GM21360 (cell line): ENCODE results near the gene CSNK1G1.

Experiments
- ATAC-seq: cut with Tn5 transposase; IDR thresholded peaks from one replicate; pipeline ENCODE4 v1.9.1; 2021; ENCODE audit warnings: mild to moderate bottlenecking, moderate library complexity; ENCODE audit not compliant: unreplicated experiment

CSNK1G1 gene

DNA sequence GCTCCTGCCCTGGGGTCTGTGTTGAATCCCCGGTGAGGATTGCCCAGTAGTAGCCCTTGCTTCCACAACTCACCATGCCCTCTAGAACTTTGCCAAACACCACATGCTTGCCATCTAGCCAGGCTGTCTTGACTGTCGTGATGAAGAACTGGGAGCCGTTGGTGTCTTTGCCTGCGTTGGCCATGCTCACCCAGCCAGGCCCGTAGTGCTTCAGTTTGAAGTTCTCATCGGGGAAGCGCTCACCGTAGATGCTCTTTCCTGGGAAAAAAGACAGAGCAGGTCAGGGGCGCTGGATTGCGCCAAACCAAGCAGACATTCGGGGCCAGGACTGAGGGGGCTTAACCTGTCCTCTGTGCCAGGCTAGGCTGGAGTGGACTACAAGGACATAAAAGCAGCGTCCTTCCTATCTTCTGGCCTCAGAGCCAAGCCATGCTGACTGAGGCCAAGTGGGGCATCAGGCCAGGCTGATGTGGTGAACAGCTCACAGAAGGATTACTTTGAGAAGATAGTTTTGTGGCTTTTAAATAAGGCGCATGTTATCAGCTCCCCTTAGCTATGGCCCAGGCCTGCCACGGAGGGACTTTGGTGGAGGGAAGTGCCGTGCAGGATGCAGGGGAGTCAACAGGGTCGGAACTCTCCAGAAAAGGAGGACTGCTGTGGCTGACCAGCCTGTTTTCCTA is 199.2 kb downstream of the CSNK1G1 start:
- ATAC-seq, result no peak

DNA sequence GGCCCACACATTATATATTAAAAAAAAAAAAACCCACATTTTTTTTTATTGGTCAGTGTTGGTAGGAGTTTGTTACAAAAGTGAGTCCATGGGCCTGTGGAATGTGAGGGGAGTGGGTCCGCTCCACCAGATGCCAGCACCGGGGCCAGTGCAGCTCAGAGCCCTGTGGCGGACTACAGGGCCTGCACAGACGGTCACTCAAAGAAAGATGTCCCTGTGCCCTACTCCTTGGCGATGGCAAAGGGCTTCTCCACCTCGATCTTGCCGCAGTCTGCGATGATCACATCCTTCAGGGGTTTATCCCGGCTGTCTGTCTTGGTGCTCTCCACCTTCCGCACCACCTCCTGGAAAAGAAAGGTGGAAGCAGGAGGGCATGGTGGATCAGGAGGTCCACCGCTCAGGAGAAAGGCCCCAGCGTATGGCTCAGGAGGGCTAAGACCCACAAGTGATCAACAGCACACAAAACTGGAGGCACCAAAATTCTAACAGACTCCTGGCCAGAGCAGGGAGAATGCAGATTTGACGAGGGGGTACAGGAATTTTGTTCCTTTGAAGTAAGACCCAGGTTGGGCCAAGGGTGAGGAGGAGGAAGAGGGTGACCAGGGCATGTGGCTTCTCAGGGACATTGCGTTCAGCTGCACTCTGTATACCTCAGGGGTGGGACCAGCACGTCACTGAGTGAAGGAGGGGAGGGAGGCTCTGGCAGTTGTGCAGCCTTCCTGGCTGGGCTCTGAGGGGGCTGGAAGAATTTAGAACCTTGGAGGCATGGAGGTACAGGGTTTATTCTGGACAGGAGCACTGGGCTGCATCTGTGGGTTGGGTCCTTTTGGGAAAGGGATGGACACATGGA is 199.9 kb downstream of the CSNK1G1 start:
- no peak for ATAC-seq

DNA sequence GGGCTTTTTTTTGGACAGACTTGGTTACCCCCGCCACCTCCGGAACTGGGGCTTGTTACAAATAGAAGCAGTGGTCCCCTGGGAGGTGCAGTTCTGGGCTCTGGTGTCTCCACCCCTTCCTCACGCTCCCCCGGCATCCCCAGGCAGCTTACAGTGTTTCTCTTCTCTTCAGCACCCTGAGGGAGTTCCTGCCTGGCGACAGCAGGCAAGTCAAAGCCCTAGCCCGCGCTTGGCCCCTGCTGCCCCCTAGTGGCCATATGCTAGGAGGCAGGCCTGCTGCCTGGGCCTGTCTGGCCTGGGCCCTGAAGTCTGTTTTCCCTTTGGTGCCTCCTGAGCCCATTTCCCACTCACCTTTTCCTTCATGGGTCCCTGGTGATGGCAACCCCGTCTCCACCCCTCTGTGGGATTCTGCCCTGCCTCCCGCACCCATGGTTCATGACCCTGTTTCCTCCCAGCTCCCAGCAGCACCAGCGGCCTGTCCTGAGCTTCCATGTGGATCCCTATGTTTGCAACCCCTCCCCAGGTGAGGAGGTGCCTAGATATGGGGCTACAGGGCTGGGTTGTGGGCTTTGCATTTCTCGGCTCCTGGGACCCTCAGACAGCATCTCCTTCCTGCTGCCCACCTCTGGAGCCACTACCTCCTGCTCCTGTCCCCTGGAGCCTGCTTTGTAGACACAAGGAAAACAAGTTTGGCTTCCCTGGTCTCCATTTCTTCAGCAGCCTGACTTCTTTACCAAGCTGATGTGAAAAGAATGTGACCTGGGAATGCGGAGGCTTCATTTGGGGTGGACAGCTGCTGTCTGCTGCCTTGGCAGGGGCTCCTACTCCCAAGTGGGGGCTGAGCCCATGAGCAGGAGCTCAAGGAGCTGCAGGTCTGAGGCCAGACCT is 202.2 kb downstream of the CSNK1G1 start:
- ATAC-seq, result peak; percentile 53

DNA sequence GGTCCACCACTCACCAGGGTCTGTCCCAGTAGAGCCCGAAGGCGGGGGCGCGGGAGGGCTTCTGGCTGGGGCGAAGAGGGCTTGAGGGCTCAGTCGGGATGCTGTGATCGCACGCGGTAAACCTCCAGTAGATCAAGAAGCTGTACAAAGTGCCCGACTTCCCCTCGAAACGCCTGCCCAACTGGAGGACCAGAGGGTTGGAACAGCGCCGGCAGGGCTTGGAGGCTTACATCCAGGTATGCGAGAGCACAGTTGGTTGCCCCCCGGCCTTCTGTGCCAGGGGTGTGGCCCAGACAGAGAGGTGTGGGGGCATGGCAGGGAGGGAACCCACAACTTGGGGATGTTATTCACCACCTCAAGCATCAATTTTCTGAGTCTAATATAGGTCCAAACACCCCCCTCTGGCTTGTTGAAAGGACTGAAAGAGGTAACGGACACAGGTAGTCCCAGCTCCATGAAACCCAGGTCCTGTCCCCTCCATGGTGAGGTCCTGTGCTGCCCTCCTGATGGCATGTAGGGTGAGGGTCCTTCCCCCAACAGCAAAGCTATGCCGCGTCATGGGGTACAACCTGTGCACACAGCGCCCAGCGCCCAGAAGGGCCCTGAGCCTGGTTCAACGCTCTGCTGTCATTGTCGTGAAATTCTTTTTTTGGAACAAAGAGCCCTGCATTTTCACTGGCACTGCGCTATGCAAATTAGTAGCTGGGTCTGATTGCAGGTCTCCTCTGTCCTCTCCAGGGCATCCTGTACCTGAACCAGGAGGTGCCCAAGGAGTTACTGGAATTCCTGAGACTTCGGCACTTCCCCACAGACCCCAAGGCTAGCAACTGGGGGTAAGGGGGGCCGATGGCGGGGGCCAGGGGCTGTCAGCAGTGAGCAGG is 203.2 kb downstream of the CSNK1G1 start:
- peak; percentile 9 for ATAC-seq

DNA sequence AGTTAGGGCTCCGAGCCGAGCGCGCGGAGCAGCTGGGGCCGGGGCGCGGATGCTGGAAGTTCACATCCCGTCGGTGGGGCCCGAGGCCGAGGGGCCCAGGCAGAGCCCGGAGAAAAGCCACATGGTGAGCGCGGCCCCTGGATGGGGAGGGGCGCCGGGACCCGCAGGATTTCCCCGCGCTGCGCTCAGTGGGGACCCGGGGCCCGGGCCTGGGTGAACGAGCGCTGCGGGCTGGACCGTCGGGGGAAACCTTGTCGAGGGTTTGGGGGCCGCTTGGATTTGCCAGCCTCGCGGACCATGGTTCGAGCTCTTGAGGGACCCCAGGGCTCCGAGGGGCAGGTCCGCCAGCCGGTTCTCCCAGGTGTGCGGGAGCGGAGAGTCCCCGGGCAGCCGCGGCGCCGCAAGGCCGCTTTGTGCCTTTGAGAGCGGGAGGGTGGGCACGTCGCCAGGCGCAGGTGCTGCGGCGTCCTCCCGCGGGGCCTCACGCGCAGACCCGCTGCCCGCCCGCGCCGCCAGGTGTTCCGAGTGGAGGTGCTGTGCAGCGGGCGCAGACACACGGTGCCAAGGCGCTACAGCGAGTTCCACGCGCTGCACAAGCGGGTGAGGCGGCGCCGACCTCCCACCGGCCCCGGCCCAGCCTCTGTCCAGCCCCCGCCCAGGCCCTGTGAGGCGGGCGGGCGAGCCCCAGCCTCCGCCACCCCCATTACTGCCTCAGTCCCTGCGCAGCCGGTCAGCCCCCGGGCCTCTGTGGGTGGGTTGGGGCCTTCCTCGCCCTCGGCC is 204.1 kb downstream of the CSNK1G1 start, which contains the start of gene SNX22:
Gene SNX22, plus strand, starts transcription at position 5 of the 780 bp plus-strand sequence. Its CDS starts 45 bp downstream, at position 50.
- peak; percentile 5 for ATAC-seq

DNA sequence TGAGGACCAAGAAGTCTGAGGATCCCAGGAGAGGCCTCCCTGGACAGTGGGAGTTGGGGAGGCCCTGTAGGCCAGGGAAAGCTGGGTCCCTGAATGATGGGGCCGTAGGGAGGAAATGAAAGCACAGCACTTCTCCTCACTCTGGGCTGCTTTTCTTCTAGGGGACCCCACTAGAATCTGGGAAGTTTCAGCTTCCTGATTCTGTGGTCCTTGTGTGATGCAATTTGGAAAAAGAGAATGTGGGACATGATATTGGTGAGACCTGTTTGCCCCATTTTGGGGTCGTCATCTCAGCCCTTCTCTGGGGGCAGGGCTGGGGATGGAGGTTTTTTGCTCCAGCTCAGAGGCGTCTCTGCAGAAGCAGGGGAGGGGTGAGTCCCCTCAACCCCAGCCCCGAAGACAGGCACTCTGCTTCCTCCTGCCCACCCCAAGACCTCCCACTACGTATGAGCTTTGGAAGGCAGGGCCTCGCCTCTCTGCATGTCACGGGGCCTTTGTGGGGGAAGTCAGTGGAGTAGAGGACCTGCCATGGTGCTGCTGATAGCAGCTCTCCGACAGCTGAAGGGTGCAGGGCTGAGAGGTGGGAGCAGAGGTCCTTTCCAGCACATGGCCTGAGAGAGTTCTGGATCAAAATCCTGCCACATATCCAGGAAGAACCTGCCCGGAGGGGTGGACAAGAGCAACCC is 205.9 kb downstream of the CSNK1G1 start:
- no peak for ATAC-seq

DNA sequence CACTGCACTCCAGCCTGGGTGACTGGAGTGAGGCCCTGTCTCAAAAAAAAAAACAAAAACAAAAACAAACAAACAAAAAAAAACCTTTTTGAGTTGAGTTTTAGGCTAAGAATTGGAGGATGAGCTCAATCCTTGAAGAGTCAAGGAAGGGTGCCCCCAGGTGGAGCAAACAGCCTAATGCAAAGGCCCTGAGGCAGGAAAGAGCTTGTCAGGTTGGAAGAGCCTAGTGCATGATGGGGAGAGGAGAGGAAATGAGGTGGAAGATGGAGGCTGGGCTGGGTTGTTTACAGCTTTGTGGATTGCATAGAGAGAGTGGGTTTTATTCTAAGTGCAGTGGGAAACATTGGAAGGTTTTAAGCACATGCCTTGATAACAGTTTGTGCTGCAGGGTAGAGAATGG is 206.5 kb downstream of the CSNK1G1 start:
- no peak for ATAC-seq

DNA sequence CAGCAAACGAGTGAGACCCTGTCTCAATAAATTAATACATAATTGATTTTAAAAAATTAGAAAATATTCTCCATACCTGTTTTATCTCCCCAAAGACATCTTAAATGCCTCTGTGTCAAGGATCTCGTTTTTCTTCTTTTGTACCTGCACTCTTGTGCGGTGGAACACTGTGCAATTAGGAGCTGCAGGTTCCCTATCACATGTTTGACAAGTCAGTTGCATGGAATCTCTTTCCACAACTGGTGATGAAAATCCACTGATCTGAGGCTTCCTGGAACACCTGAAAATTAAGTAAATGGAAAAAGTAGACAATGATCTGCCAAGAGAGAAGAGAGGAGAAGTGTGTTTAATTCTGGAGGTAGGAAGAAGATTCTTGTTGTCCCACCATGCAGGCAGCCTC is 207.4 kb downstream of the CSNK1G1 start:
- no peak for ATAC-seq

DNA sequence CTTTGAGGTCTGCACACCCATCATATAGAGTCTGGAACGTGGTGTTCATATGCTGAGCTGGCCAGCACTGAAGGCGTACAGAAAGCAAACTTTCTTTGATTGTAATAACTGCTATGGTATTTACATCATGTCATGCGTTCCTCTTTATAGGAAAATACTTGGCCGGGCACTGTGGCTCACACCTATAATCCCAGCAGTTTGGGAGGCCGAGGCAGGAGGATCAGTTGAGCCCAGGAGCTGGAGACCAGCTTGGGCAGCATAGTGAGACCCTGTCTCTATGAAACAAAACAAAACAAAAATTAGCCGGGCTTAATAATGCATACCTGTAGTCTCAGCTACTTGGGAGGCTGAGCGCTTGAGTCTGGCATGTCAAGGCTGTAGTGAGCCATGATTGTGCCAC is 207.8 kb downstream of the CSNK1G1 start:
- ATAC-seq, result no peak

DNA sequence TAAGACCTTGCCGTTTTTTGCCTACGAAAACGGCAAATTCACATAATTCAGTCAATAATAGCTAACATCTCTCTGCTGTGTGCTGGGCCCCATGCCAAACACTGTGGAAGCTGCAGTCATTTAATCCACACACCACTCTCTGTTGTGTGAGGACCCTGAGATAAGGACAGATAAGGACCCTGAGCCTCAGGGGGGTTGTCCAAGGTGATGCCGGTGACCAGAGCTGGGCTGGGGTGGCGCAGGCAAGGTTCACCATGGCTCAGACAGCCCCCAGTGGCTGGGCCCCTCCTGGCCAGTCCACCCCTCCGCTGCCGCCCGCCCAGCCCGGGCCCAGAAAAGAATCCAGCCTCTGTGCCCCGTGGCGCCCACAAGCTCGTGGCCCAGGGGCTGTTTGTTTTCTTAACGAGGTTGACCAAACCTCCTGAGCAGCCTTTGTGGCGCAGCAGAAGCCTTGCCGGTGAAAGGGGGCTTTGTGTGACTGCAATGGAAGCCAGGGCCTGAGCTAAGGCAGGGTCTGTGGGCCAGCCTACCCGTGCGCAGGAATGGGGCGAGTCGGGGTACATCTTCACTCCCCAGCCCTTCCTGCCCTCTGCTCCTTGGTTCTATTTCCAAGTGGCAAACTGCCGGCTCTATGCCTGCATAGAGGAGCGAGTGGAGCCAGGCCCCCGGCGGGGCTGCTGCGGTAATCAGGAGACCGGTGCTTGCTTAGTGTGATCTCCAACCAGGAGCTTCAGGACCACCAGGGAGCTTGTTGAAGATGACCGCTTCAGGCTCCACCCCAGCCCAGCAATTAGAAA is 208.9 kb downstream of the CSNK1G1 start:
- no peak for ATAC-seq

DNA sequence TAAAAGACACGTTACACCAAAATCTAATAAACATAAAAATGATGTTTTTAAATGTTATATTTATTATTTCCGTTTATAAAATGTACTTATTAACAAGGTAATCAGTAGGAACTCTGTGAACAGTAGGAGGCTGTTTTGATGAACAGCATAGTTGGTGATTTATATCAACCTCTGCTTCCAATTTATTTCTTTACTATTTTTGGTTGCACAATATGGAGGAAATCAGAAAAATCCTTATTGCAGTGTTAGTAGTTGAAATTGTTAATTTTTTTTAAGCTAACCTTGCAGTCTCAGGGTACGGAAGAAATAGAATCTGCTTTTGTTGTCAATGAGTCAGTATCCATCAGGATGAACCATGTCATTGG is 209.5 kb downstream of the CSNK1G1 start:
- ATAC-seq, result no peak

DNA sequence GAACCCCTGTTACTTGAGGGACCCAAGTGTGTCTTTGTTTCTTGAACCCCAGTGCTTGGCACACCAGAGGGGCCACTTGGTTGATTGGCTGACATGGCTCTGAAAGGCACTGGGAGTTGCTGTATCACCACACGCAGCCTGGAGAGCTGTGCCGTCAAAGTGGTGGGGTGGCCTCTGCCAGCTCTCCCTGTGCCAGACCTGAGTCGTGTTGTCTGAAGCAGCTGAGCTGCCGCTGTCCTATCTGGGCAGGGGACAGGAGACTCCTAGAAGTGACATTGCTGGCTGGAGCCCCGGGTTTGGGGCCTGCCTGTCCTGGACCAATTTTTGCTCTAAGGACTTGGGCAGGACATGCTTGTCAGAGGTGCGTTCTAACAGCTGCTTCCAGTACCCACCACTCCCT is 209.9 kb downstream of the CSNK1G1 start:
- no peak for ATAC-seq

DNA sequence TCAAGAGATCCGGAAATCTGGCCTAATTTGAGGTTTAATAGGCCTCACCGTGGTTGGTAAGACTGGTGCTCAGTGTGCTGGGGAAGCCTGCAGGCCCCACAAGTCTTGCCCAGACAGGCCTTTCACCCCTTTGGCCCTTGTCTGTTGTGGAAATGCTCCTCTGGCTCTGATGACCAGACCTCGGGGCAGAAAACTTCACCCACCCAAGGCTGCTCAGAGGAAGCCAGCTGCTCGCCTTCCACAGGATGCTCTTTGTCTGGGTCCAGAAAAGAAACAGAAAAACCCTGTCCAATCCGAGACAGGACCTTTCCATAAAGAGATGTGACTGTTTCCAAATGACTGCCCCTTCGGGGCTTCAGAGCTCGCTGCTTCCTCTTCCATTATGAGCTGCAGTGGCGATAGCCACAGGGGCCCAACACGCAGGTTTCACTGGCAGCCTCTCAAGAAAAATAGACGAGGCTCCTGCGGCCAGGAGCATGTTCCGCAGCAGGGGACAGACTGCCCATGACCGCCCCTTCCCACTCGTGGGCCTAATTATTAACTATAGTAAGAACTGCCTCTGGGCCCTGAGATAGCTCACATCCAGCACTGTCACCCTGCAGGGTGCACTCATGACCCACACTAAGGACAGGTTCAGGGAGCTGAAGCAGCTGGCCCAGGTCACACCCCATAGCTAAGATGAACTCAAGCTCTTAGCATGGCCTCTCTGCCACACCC is 211.2 kb downstream of the CSNK1G1 start:
- no peak for ATAC-seq

DNA sequence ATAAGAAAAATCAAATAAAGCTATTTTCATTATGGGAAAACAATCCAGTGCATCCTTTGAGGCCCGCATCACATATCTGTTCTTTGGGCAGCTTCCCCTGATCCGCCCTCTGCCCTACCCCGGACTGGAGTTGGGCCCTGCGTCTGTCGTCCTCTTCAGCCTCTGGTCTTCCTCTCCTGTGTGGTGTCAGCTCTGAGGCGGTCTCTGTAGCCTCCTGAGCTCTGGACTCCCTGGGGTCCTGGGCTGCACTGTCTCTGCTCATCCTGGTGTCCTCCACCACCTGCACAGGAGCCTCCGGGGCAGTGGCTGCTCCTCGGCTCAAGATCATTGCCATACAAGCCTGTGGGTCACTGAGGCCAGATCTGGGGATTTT is 211.8 kb downstream of the CSNK1G1 start:
- no peak for ATAC-seq

DNA sequence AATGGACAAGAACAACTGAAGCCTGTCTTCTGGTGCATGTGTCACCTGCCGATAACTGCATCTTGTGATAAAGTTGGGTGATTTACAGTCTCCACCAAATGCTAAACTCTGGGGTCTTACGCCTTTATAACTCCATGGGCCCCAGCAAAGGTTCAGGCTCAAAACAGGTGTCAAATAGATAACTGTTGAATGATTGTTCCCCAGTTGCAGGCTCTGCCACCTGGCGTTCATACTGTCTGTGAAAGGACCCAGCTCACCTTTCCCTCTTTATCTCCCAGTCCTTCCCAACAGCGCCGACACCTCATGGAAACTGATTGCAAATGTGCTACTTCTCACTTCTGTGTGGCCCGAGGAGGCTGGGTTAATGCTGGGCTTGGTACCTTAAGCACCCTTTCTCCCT is 212.7 kb downstream of the CSNK1G1 start:
- no peak for ATAC-seq

DNA sequence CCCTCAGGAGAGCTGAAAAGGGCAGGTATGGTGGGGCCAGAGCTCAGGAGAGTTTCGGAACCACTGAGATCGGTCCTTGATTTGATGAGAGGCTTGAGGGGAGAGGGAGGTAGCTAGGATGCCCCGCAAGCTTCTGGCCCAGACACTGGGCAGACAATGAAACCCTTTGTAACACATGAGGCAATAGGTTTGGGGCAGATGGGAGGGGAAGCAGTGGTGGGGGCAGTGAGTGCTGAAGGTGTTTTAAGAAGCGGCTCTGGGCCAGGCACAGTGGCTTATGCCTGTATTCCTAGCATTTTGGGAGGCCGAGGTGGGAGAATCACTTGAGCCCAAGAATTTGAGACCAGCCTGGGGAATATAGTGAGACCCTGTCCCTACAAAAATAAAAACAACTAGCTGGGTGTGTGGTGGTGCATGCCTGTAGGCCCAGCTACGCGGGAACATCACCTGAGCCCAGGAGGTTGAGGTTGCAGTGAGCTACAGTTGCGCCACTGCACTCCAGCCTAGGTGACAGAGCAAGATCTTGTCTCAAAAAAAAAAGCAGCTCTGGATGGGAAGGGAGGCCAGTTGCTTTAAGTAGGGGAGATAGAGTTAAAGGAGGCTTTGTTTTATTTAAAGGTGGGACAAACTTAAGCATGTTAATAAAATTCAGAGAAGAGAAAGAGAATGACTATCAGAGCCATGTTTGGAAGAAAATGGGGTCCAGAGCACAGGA is 214.0 kb downstream of the CSNK1G1 start:
- no peak for ATAC-seq

DNA sequence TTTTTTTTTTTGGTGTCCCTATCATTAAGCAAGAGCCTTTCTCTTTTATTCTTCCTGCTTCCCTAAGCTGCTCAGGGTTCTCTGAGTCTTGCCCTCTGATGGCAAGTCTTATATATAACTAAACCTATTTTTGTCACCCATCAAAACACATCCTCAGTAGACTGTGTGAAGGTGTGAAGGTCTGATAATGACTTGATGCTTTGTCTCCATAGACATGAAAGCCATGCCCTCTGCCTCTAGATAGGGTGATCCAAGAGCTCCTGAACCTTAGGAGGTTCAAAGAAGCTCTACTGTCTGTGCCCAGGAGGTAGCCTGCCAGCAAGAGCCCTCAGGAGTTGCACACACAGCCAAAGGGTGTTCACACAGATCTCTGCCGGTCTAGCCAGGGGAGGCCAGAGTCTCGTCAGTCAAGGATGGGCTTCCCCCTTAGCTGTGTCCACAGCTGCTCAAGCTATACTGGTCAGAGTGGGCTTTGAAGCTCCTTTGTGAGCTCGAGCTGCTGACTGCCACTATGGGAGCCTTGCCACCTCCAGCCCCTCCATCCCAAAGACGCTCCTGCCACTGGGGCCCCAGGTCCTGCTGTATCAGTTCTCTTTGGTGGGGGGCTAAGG is 217.5 kb downstream of the CSNK1G1 start:
- no peak for ATAC-seq
